Stomach (tissue), 9 donors: Measurements from ENCODE around the gene SETD4. TPM values are rescaled to one million over a fixed set of nuclear protein-coding genes. Genes with fewer than 3 reads are reported as not detected.

ENCODE experiments used
- DNase-seq, 2 donors: peaks; one replicate each; pipeline versions ENCODE4 v3.0.0 to v3.0.0-alpha.2; 2013 to 2019
- H3K27ac ChIP-seq, 5 donors: fragments of 200-600 bp in 4 of 5; sonication (generic) in 4 of 5; one replicate each; pipeline ENCODE4 v1.5.1; 2013 to 2019; ENCODE audit warnings: mild to moderate bottlenecking in 1 of 5, moderate library complexity in 1 of 5
- H3K27me3 ChIP-seq, 3 donors: fragments of 200-600 bp; sonication (generic); one replicate each; pipeline ENCODE4 v1.5.1; 2017 to 2019; ENCODE audit warnings: mixed run types in 1 of 3
- H3K36me3 ChIP-seq, 4 donors: fragments of 200-600 bp; sonication (generic); 1 replicate in 3 of 4; 2 replicates in 1 of 4; pipeline ENCODE4 v1.5.1; 2016 to 2019
- H3K4me1 ChIP-seq, 4 donors: fragments of 200-600 bp; sonication (generic); one replicate each; pipeline ENCODE4 v1.5.1; 2016 to 2019
- H3K4me3 ChIP-seq, 4 donors: fragments of 200-600 bp; sonication (generic) in 3 of 4; one replicate each; pipeline ENCODE4 v1.5.1; 2016 to 2019; ENCODE audit warnings: mild to moderate bottlenecking in 1 of 4
- H3K9me3 ChIP-seq, 4 donors: fragments of 200-600 bp; sonication (generic); one replicate each; pipeline ENCODE4 v1.5.1; 2016 to 2019
- EP300 ChIP-seq: sonication (generic); formaldehyde crosslinking; IDR thresholded peaks from one replicate; pipeline ENCODE4 v1.6.1; 2017; ENCODE audit warnings: antibody characterized with exemption
- POLR2A ChIP-seq, 4 donors: fragments of 450-650 bp; IDR thresholded peaks; one replicate each; pipeline ENCODE4 v1.6.1; 2016; ENCODE audit warnings: antibody characterized with exemption in 4 of 4, control low read depth in 2 of 4, mild to moderate bottlenecking in 1 of 4, moderate library complexity in 1 of 4
- POLR2AphosphoS5 ChIP-seq, 3 donors: sonication (generic); formaldehyde crosslinking; IDR thresholded peaks; one replicate each; pipeline ENCODE4 v1.6.1; 2016; ENCODE audit warnings: antibody characterized with exemption in 3 of 3
- WGBS, 5 donors: extraction: QIAGEN DNeasy Blood & Tissue Kit in 3 of 5; methylation state at CpG; one replicate each; pipeline versions ENCODE4 v1.1.5 to v1.1.7; 2013 to 2018; 5-methylcytosine and 5-hydroxymethylcytosine counted together
- intact Hi-C: fragments of 100-400 bp; cut with DNase I; formaldehyde crosslinking; loops from one replicate; pipeline ENCODE4 v1.15.1; 2023; ENCODE audit warnings: low total_unique reads
- polyA plus RNA-seq, 3 donors: library from polyadenylated mRNA; stranded (reverse); fragments of 200-250 nt; gene quantifications; one replicate each; pipeline ENCODE4 v1.2.3, GENCODE V29; 2013
- total RNA-seq, 5 donors: library from RNA; depleted of rRNA; stranded (reverse); fragments of >200 nt; gene quantifications; one replicate each; pipeline versions ENCODE4 v1.1.0 to v1.2.3, GENCODE V29; 2014 to 2016
- TF ChIP-seq, protein P1 (sequence below), 7 experiments: fragments of 450-650 bp in 4 of 7; fragments of 200-600 bp in 3 of 7; sonication (generic) in 3 of 7; IDR thresholded peaks; one replicate each; pipeline ENCODE4 v1.5.1; 2016 to 2019; ENCODE audit warnings: antibody characterized with exemption in 7 of 7, control low read depth in 2 of 7, mild to moderate bottlenecking in 1 of 7
- donor health status: healthy with polysubstance abuse.
- donor health status: Bipolar disorder and iron deficiency.
- donor health status: healthy.

The SETD4 gene
- total and polyA plus RNA-seq, 8 donors, result 6.9 to 87.5 (median 25.5) TPM

- no peak for DNase-seq
- intact Hi-C loops, result no loop called here
- H3K4me1 ChIP-seq, result no peaks in the 10 kb centered on the region
- no peak for TF ChIP-seq POLR2A (IDR thresholded peaks at IDR 0.05)
- H3K27ac ChIP-seq, result no peak overlapping the region
- no peaks in the 10 kb centered on the region for H3K27me3 ChIP-seq
- no peaks in the 10 kb centered on the region for H3K9me3 ChIP-seq
- no peak overlapping the region for H3K4me3 ChIP-seq
- peaks cover 56 to 98% (median 97%) of the 10 kb centered on the region in 4 donors for H3K36me3 ChIP-seq
- 87 to 93% (median 92%) methylated on average over 17 of the region's 17 CpGs for WGBS, 5 donors
Measured at GRCh38 chr21:36038701-36039497, 21.4 kb downstream of the SETD4 start.

GRCh38 chr21:36035381-36035791, 24.9 kb downstream of the SETD4 start:
- no peak overlapping the region for H3K27ac ChIP-seq
- no peak overlapping the region for H3K4me3 ChIP-seq
- H3K9me3 ChIP-seq, result no peaks in the 10 kb centered on the region
- 39 to 64% (median 50%) methylated on average over 10 of the region's 10 CpGs for WGBS, 5 donors
- DNase-seq, result peak; percentile 32 to 72
- TF ChIP-seq POLR2AphosphoS5 (IDR thresholded peaks at IDR 0.05) (no peak), EP300 (no peak), POLR2A (IDR thresholded peaks at IDR 0.05) (no peak)
- TF ChIP-seq, protein P1, sequence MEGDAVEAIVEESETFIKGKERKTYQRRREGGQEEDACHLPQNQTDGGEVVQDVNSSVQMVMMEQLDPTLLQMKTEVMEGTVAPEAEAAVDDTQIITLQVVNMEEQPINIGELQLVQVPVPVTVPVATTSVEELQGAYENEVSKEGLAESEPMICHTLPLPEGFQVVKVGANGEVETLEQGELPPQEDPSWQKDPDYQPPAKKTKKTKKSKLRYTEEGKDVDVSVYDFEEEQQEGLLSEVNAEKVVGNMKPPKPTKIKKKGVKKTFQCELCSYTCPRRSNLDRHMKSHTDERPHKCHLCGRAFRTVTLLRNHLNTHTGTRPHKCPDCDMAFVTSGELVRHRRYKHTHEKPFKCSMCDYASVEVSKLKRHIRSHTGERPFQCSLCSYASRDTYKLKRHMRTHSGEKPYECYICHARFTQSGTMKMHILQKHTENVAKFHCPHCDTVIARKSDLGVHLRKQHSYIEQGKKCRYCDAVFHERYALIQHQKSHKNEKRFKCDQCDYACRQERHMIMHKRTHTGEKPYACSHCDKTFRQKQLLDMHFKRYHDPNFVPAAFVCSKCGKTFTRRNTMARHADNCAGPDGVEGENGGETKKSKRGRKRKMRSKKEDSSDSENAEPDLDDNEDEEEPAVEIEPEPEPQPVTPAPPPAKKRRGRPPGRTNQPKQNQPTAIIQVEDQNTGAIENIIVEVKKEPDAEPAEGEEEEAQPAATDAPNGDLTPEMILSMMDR (IDR thresholded peaks at IDR 0.05), result no peak
- intact Hi-C loops, result no loop called here
- H3K4me1 ChIP-seq, result peaks cover 0 to 7% (median 0%) of the 10 kb centered on the region in 4 donors
- peaks cover 34 to 76% (median 70%) of the 10 kb centered on the region in 4 donors for H3K36me3 ChIP-seq
- no peaks in the 10 kb centered on the region for H3K27me3 ChIP-seq

GRCh38 chr21:36034211-36034913, 26.0 kb downstream of the SETD4 start:
- 78 to 90% (median 84%) methylated on average over 16 of the region's 16 CpGs for WGBS, 5 donors
- H3K27ac ChIP-seq, result no peak overlapping the region
- peaks cover 0 to 7% (median 0%) of the 10 kb centered on the region in 4 donors for H3K4me1 ChIP-seq
- H3K36me3 ChIP-seq, result peaks cover 25 to 65% (median 60%) of the 10 kb centered on the region in 4 donors
- intact Hi-C loops, result no loop called here
- H3K4me3 ChIP-seq, result no peak overlapping the region
- H3K27me3 ChIP-seq, result no peaks in the 10 kb centered on the region
- TF ChIP-seq POLR2AphosphoS5 (IDR thresholded peaks at IDR 0.05) (no peak), EP300 (no peak), POLR2A (IDR thresholded peaks at IDR 0.05) (no peak)
- TF ChIP-seq, protein P1 (IDR thresholded peaks at IDR 0.05), result no peak
- no peak for DNase-seq
- H3K9me3 ChIP-seq, result no peaks in the 10 kb centered on the region

GRCh38 chr21:36032647-36033406, 27.5 kb downstream of the SETD4 start:
- Histone ChIP-seq H3K36me3 (peaks cover 15 to 50% (median 44%) of the 10 kb centered on the region in 4 donors), H3K4me1 (peaks cover 5 to 15% (median 7%) of the 10 kb centered on the region in 4 donors), H3K4me3 (no peak overlapping the region), H3K9me3 (no peaks in the 10 kb centered on the region), H3K27ac (no peak overlapping the region), H3K27me3 (no peaks in the 10 kb centered on the region)
- TF ChIP-seq, protein P1 (IDR thresholded peaks at IDR 0.05), result no peak
- TF ChIP-seq POLR2A (IDR thresholded peaks at IDR 0.05) (no peak), EP300 (no peak), POLR2AphosphoS5 (IDR thresholded peaks at IDR 0.05) (no peak)
- DNase-seq, result no peak
- 90 to 94% (median 92%) methylated on average over 23 to 28 of the region's 28 CpGs for WGBS, 5 donors
- intact Hi-C loops, result no loop called here
